Adrenal gland (tissue), 5 donors: ENCODE results near the gene LHPP.

Experiments
- POLR2A ChIP-seq, 2 donors: fragments of 450-650 bp; IDR thresholded peaks; one replicate each; pipeline ENCODE4 v1.6.1; 2017; ENCODE audit warnings: antibody characterized with exemption in 2 of 2, mild to moderate bottlenecking in 2 of 2, moderate library complexity in 1 of 2
- TF ChIP-seq, protein P1 (sequence below), 6 experiments: fragments of 450-650 bp in 4 of 6; fragments of 200-600 bp in 2 of 6; sonication (generic) in 1 of 6; IDR thresholded peaks; 1 replicate in 5 of 6; 2 replicates in 1 of 6; pipeline versions ENCODE4 v1.5.1 to v1.8.0; 2016 to 2021; ENCODE audit warnings: antibody characterized with exemption in 6 of 6, mild to moderate bottlenecking in 2 of 6, moderate library complexity in 1 of 6
- donor health status: DM: no; HTN: no; CAD: no.

DNA sequence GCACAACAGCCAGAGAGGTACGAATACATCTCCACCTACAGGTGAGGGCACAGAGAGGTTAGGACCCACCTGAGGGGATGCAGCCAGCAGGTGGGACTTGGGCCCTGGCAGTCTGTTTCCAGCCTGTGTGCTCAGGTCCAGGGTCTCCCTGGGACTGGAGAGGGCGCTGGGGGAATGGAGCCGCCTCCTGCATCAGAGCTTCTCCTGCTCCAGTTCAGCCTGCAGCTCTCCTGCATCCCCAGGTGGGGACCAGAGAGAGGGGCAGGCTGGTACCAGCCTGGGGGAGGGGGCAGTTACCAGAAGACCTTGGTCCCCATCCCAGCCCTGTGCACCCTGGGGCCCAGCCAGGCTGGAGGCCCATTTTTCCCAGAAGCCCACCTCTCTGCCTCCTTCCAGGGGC, 80.7 kb downstream of the LHPP start:
- TF ChIP-seq, protein P1, sequence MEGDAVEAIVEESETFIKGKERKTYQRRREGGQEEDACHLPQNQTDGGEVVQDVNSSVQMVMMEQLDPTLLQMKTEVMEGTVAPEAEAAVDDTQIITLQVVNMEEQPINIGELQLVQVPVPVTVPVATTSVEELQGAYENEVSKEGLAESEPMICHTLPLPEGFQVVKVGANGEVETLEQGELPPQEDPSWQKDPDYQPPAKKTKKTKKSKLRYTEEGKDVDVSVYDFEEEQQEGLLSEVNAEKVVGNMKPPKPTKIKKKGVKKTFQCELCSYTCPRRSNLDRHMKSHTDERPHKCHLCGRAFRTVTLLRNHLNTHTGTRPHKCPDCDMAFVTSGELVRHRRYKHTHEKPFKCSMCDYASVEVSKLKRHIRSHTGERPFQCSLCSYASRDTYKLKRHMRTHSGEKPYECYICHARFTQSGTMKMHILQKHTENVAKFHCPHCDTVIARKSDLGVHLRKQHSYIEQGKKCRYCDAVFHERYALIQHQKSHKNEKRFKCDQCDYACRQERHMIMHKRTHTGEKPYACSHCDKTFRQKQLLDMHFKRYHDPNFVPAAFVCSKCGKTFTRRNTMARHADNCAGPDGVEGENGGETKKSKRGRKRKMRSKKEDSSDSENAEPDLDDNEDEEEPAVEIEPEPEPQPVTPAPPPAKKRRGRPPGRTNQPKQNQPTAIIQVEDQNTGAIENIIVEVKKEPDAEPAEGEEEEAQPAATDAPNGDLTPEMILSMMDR (IDR thresholded peaks at IDR 0.05), result no peak
- TF ChIP-seq POLR2A (IDR thresholded peaks at IDR 0.05), result no peak
